Glomerular visceral epithelial cell (primary cell): ENCODE results near the gene INTS3.
A peak's percentile ranks its signal among the peaks of the same experiment; 100 is the strongest.

ENCODE experiments used
- DNase-seq: peaks from one replicate; pipeline ENCODE4 v3.0.0-alpha.2; 2016; ENCODE audit errors: extremely low spot score

INTS3 gene

DNA sequence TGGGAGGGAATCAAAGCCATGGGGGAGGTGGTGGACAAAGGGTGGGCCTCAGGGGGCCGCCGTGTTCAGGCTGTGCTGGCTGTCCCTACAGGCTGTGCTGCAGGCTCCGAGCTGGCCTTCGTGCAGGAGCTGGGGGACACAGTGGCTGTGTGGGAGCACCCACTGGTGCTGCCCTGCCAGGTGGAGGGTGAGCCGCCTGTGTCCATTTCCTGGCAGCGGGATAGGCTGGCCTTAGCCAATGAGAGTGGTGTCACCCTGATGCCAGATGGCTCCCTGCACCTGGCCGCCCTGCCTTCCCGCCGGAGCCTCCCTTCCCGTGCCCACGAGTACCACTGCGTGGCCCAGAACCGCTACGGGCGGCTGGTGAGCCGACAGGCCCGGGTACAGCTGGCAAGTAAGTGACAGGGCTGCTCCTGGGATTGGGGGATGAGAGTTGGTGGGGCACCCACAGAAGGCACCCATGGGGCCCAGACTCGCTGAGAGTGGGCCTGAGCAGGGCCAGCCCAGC lies 67.5 kb downstream of the INTS3 start:
- DNase-seq, result no peak

GRCh38 chr1:153795934-153796785 lies 68.3 kb downstream of the INTS3 start:
- no peak for DNase-seq

DNA sequence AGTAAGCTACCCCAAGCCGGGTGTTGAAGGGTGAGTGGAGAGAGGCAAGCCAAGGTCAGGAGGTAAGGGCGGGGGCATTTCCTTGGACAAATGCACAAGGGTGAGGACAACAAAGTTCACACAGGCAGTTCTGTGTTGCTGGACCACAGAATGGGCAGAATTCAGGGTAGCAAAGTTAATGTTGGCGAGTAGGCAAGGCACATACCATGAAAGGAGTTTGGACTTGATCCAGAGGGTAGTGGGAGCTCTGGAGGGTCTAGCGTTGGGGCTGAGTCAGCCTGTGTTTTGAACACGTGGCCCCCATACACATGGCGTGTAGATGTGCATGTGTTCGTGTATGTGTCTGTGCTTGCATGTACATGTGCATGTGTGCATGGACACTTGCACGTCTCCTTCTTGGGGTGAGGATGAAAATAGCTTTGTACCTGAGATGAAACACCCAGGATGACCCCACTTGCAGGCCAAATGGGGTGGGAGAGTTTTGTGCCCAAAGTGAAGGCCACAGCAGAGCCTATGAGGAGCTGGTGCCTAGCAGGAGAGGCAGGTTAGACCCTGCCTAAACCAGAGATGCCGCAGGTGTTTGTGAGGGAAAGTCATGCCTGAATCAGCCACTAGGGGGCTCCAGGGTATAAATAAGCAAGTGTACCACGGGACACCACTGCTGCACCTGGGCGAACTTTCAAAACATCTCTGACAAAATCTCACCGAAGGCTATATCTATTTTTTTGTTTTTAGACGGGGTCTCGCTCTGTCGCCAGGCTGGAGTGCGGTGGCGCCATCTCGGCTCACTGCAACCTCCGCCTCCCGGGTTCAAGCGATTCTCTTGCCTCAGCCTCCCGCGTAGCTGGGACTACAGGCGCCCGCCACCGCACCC lies 69.2 kb downstream of the INTS3 start:
- DNase-seq, result peak; percentile 77

- DNase-seq, result no peak
These were observed 70.6 kb downstream of the INTS3 start for GRCh38 chr1:153798468-153798780.

- no peak for DNase-seq
These were observed 71.2 kb downstream of the INTS3 start for GRCh38 chr1:153799016-153799415.

GRCh38 chr1:153799566-153800465 lies 72.0 kb downstream of the INTS3 start:
- no peak for DNase-seq

DNA sequence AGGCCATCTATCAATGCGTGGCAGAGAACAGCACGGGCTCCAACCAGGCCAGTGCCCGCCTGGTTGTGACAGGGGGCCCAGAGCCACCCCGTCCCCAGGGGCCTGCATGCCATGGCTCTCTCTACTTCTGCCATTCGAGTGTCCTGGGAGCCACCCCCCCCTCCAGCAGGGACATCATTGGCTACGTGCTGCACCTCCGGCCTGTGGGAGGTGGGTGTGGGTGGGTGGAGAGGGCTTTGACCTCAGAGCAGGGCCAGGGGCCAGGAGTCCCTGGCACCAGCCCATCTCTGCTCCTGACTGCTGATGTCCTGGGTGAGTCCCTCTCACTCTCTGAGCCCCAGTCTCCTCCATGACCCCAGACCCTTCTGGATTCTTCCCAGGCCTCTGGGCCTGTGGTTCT lies 72.7 kb downstream of the INTS3 start:
- no peak for DNase-seq

- no peak for DNase-seq
These were observed 73.3 kb downstream of the INTS3 start for GRCh38 chr1:153801028-153801625.

GRCh38 chr1:153801786-153802697 lies 74.2 kb downstream of the INTS3 start:
- DNase-seq, result no peak

DNA sequence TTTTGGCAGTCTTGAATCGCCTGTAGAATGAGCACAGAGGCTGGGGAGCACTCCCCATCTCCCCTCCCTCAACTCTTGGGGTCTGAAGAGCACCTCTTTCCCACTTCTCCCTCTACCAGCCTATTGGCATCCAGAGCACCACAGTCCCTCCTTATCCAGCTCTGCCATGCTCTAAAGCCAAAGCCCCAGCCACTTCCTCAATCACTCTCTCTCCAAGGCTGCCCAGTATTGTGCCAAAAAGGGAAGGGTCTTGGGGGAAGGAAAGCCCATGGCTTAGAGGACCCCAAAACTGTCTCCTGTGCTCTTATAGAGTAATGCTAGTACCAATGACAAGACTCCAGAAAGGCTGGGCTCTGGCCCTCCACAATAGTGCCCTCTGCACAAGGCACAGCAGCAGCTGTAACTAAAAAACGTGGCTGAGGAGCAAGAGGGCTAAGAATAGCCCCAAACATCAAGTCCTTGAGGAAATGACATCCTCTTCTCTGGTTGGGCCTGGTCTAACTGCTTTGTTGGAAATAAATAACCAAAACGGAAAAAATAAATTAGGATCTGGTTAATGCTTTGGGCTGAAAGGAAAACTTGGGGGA lies 75.7 kb downstream of the INTS3 start:
- no peak for DNase-seq

DNA sequence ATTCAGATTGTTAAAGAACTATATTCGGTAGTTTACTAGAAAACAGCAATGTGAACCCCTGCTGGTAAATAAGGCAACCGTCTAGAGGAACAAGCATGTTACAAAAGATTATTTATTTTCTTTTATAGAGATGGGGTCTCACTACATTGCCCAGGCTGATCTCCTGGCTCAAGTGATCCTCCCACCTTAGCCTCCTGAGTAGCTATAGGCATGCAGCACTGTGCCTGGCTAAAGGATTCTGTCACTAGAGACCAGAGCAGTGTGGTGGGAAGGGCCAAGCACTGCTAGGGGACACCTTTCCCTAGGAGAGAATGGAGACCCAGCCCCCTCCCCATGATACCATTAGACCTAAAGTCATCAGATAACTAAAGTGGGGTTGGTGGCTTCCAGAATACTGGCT lies 76.3 kb downstream of the INTS3 start:
- DNase-seq, result no peak

DNA sequence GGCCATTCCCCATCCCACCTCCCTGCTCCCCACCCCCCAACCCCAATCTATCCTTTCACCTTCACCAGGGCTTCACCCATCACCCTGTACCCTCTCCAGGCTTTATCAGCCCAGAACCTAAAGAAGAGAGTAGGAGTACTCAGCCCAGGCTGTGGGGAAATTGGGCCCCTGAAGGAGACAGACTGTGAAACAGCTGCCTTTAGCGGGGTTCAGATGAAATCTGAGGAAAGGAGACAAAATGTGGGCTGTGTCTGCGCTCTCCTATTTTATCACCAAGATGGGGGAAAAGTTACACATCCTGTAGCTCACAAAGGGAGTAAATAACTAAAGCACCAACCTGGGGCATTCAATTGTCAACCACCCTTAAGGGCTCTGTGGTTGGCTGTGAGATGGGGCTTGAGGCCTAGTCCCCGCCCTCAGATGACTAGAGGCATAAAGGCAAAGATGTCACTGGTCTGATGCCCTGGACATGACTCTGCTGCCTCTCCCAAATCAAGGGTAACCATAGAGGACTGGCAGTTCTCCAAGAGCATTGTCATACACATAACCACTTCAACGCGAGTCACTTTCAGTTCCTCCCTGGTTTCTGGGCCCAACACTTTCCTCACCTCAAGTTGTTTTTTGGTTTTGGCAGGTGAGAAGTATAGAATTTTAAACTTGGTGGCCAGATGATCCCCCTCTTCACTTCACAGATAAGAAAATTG lies 77.3 kb downstream of the INTS3 start:
- DNase-seq, result peak; percentile 83

GRCh38 chr1:153805886-153806719 lies 78.3 kb downstream of the INTS3 start:
- DNase-seq, result no peak

DNA sequence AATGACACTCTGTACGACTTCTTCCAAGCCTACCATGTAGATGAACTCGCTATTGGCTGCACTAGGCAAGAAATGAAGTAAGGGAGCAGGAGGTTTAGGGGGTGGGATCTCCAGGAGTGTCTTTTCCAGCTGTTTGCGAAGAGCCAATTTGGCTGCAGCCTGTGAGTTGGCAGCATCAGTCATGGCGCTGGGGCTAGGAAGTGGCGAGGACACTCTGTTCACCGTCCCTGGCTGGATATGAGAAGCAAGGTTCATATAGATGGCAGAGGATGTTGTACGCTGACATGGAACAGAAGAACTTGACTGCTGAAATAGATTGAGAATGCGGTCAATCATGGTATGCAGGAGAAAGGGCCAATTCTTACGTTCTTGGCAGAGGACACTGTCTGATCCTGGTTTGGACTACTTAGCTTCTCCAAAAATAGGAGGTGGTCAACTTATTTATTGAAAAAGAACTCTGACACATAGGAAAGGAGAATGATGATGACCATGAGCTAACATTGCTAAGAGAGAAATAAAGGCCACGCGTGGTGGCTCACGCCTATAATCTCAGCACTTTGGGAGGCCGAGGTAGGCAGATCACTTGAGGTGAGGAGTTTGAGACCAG lies 88.5 kb downstream of the INTS3 start:
- no peak for DNase-seq

GRCh38 chr1:153818876-153819275 lies 91.0 kb downstream of the INTS3 start:
- no peak for DNase-seq
